HTR-8/SVneo (cell line): Measurements from ENCODE around the gene CHST8.

Experiments used
- DNase-seq: peaks from one replicate; pipeline ENCODE4 v3.0.0; 2011; ENCODE audit warnings: low spot score, mixed read lengths; ENCODE audit not compliant: insufficient read length
- FAIRE-seq: peaks from 2 replicates; lab custom pipeline; 2011; peaks lifted over from hg19 to GRCh38; lab: Jason Lieb, UNC

The CHST8 gene

GRCh38 chr19:33778089-33778791 is 156.5 kb downstream of the CHST8 start:
- FAIRE-seq (peak; percentile 89), DNase-seq (peak; percentile 78)

GRCh38 chr19:33779849-33780248 is 158.1 kb downstream of the CHST8 start:
- DNase-seq, result no peak
- FAIRE-seq, result no peak

GRCh38 chr19:33780251-33780650 is 158.5 kb downstream of the CHST8 start:
- FAIRE-seq (no peak), DNase-seq (no peak)

- DNase-seq (no peak), FAIRE-seq (no peak)
Observed at GRCh38 chr19:33780746-33781145, 159.0 kb downstream of the CHST8 start.

GRCh38 chr19:33781415-33781935 is 159.7 kb downstream of the CHST8 start:
- no peak for DNase-seq
- no peak for FAIRE-seq

- no peak for FAIRE-seq
- DNase-seq, result no peak
Observed at GRCh38 chr19:33781996-33782395, 160.2 kb downstream of the CHST8 start.

- FAIRE-seq (no peak), DNase-seq (no peak)
Observed at GRCh38 chr19:33784432-33784831, 162.7 kb downstream of the CHST8 start.

- no peak for DNase-seq
Observed at GRCh38 chr19:33785795-33786194, 164.0 kb downstream of the CHST8 start.

GRCh38 chr19:33788676-33789075 is 166.9 kb downstream of the CHST8 start:
- no peak for FAIRE-seq
- no peak for DNase-seq

More at GRCh38 chr19:33785795-33786194, 164.0 kb downstream of the CHST8 start:
- no peak for FAIRE-seq

- FAIRE-seq (no peak), DNase-seq (no peak)
Observed at GRCh38 chr19:33789344-33789743, 167.6 kb downstream of the CHST8 start.

GRCh38 chr19:33794683-33795369 is 173.1 kb downstream of the CHST8 start:
- FAIRE-seq (no peak), DNase-seq (no peak)

- FAIRE-seq, result peak; percentile 20
- peak; percentile 82 for DNase-seq
Observed at GRCh38 chr19:33795370-33796163, 173.8 kb downstream of the CHST8 start.

- FAIRE-seq (no peak), DNase-seq (no peak)
Observed at GRCh38 chr19:33796164-33796875, 174.6 kb downstream of the CHST8 start, which contains the start of gene KCTD15. Gene KCTD15, plus strand, starts transcription at chr19:33796870. Its CDS starts 3,585 bp downstream, at chr19:33800455.

- FAIRE-seq, result no peak
Observed at GRCh38 chr19:33797802-33798671, 176.3 kb downstream of the CHST8 start.

GRCh38 chr19:33798681-33799111 is 176.9 kb downstream of the CHST8 start:
- FAIRE-seq (no peak), DNase-seq (no peak)

More at GRCh38 chr19:33797802-33798671, 176.3 kb downstream of the CHST8 start:
- DNase-seq, result no peak

- DNase-seq (no peak), FAIRE-seq (no peak)
Observed at GRCh38 chr19:33799476-33799875, 177.7 kb downstream of the CHST8 start.

GRCh38 chr19:33800012-33800680 is 178.4 kb downstream of the CHST8 start:
- DNase-seq (no peak), FAIRE-seq (no peak)

GRCh38 chr19:33801411-33801810 is 179.7 kb downstream of the CHST8 start:
- DNase-seq, result no peak
- no peak for FAIRE-seq
